Loucy (cell line): ENCODE results near the gene ZFP62.

ENCODE experiments used
- H2AFZ ChIP-seq: fragments of 200-600 bp; sonication (generic); 2 replicates; pipeline ENCODE4 v1.6.0; 2016; ENCODE audit warnings: antibody characterized with exemption, mild to moderate bottlenecking, low read length, moderate library complexity
- H3F3A ChIP-seq: fragments of 200-600 bp; 2 replicates; pipeline ENCODE4 v1.6.0; 2016; ENCODE audit warnings: antibody characterized with exemption, low read depth, mild to moderate bottlenecking
- H3K27me3 ChIP-seq: fragments of 200-600 bp; sonication (generic); 2 replicates; pipeline ENCODE4 v1.6.1; 2014; ENCODE audit warnings: low read length, mild to moderate bottlenecking; ENCODE audit not compliant: insufficient read depth, poor library complexity, severe bottlenecking
- H3K36me3 ChIP-seq: fragments of 200-600 bp; sonication (generic); 2 replicates; pipeline ENCODE4 v1.6.1; 2016; ENCODE audit warnings: low read length; ENCODE audit not compliant: insufficient read depth
- H3K4me1 ChIP-seq: fragments of 200-600 bp; sonication (generic); 2 replicates; pipeline ENCODE4 v1.5.1; 2014; ENCODE audit warnings: low read length, mild to moderate bottlenecking; ENCODE audit not compliant: insufficient read depth, poor library complexity, severe bottlenecking
- H3K4me2 ChIP-seq: fragments of 200-600 bp; sonication (generic); 2 replicates; pipeline ENCODE4 v1.6.0; 2014; ENCODE audit warnings: antibody characterized with exemption, low read length, low read depth, mild to moderate bottlenecking; ENCODE audit not compliant: poor library complexity, severe bottlenecking
- H3K4me3 ChIP-seq: fragments of 200-600 bp; sonication (generic); 2 replicates; pipeline ENCODE4 v1.5.1; 2014; ENCODE audit warnings: low read length, mild to moderate bottlenecking, mixed read lengths; ENCODE audit not compliant: poor library complexity, severe bottlenecking
- H3K79me2 ChIP-seq: fragments of 200-600 bp; sonication (generic); 2 replicates; pipeline ENCODE4 v1.6.1; 2014; ENCODE audit warnings: low read length; ENCODE audit not compliant: insufficient read depth
- H3K9ac ChIP-seq: fragments of 200-600 bp; sonication (generic); 2 replicates; pipeline ENCODE4 v1.6.0; 2014; ENCODE audit warnings: mild to moderate bottlenecking, low read depth, low read length, moderate library complexity; ENCODE audit not compliant: poor library complexity, severe bottlenecking
- H3K9me2 ChIP-seq: fragments of 200-600 bp; sonication (generic); replicated peaks from 2 replicates; pipeline ENCODE4 v1.6.1; 2016; ENCODE audit warnings: low read depth, low read length, mixed read lengths
- H3K9me3 ChIP-seq: fragments of 200-600 bp; sonication (generic); 2 replicates; pipeline ENCODE4 v1.6.1; 2014; ENCODE audit warnings: mild to moderate bottlenecking, antibody characterized with exemption, low read length, low read depth; ENCODE audit not compliant: insufficient read depth
- H4K20me1 ChIP-seq: fragments of 200-600 bp; sonication (generic); 2 replicates; pipeline ENCODE4 v1.6.0; 2014; ENCODE audit warnings: antibody characterized with exemption, low read length, mild to moderate bottlenecking; ENCODE audit not compliant: insufficient read depth, poor library complexity, severe bottlenecking
- EZH2phosphoT487 ChIP-seq: fragments of 200-600 bp; IDR thresholded peaks from 2 replicates; pipeline ENCODE4 v1.6.1; 2018; ENCODE audit warnings: antibody characterized with exemption, mild to moderate bottlenecking, moderate library complexity, borderline replicate concordance
- TF ChIP-seq, protein P1 (sequence below): fragments of 200-600 bp; sonication (generic); conservative IDR thresholded peaks from 2 replicates; pipeline ENCODE4 v1.5.1; 2014; ENCODE audit warnings: mild to moderate bottlenecking, antibody characterized with exemption, low read length

Gene ZFP62

DNA sequence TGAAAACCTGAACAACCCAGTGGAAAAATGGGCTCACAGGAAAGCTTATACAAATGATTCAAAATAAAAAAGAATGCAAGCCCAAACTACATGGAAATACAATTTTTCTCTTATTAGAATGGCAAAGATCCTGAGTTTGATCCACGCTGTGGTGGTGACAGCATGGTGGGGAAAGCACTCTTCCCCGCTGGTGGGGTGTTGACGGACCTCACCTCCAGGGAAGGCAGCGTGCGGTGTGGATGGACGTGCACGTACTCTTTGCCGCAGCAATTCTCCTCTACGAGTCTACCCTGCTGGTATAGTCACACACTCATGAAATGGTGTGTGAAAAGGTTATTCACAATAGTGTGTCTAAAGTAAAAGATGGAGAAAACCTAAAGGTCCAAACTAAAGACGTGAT, 5.9 kb upstream of the ZFP62 start:
- no peaks in the 10 kb centered on the region for H3K9me3 ChIP-seq
- H3K27me3 ChIP-seq, result no peaks in the 10 kb centered on the region
- no peaks in the 10 kb centered on the region for H3F3A ChIP-seq
- no peak overlapping the region for H3K9ac ChIP-seq
- H3K36me3 ChIP-seq, result no peaks in the 10 kb centered on the region
- no peak overlapping the region for H3K4me3 ChIP-seq
- H3K79me2 ChIP-seq, result no peaks in the 10 kb centered on the region
- H3K9me2 ChIP-seq, result no peaks in the 10 kb centered on the region
- H4K20me1 ChIP-seq, result no peaks in the 10 kb centered on the region
- H2AFZ ChIP-seq, result no peak overlapping the region
- no peaks in the 10 kb centered on the region for H3K4me1 ChIP-seq
- no peak overlapping the region for H3K4me2 ChIP-seq
- TF ChIP-seq EZH2phosphoT487, result no peak
- TF ChIP-seq, protein P1, sequence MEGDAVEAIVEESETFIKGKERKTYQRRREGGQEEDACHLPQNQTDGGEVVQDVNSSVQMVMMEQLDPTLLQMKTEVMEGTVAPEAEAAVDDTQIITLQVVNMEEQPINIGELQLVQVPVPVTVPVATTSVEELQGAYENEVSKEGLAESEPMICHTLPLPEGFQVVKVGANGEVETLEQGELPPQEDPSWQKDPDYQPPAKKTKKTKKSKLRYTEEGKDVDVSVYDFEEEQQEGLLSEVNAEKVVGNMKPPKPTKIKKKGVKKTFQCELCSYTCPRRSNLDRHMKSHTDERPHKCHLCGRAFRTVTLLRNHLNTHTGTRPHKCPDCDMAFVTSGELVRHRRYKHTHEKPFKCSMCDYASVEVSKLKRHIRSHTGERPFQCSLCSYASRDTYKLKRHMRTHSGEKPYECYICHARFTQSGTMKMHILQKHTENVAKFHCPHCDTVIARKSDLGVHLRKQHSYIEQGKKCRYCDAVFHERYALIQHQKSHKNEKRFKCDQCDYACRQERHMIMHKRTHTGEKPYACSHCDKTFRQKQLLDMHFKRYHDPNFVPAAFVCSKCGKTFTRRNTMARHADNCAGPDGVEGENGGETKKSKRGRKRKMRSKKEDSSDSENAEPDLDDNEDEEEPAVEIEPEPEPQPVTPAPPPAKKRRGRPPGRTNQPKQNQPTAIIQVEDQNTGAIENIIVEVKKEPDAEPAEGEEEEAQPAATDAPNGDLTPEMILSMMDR, result no peak

DNA sequence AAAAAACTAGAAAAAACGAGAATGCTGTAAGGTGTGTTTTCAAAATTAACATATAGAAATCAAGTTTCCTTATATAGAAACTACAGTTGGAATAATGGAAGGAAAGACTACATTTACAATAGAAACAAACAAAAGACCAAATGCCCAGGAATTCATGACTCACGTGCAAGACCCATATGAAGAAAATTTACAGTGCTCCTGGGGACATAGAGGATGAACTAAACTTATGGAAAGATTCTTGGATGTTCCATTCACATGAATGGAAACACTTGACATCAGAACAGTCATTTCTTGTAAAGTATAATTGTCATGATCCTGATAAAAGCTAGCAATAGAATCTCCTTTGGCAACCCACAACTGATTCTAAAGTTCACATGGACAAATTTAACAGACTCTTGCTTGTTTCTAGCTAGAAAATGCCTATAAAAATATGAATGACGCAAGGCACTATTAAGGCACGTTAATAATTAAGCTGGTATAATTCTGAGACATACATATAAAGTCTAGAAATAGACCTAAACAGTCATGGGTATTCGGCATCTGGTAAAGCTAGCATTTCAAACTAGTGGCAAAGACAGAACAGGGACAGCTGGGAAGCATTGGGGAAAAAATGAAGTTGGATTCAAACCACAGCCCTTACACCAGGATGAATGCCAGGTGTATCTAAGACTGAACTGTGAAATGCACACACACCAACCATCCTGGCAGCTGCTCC, 5.1 kb upstream of the ZFP62 start:
- no peaks in the 10 kb centered on the region for H4K20me1 ChIP-seq
- no peak for TF ChIP-seq EZH2phosphoT487
- TF ChIP-seq, protein P1, result no peak
- H3K4me1 ChIP-seq, result no peaks in the 10 kb centered on the region
- no peak overlapping the region for H3K4me2 ChIP-seq
- no peaks in the 10 kb centered on the region for H3K79me2 ChIP-seq
- H3K4me3 ChIP-seq, result no peak overlapping the region
- H3F3A ChIP-seq, result no peaks in the 10 kb centered on the region
- no peaks in the 10 kb centered on the region for H3K27me3 ChIP-seq
- H3K9ac ChIP-seq, result no peak overlapping the region
- no peaks in the 10 kb centered on the region for H3K36me3 ChIP-seq
- no peaks in the 10 kb centered on the region for H3K9me3 ChIP-seq
- H3K9me2 ChIP-seq, result no peaks in the 10 kb centered on the region
- H2AFZ ChIP-seq, result no peak overlapping the region

DNA sequence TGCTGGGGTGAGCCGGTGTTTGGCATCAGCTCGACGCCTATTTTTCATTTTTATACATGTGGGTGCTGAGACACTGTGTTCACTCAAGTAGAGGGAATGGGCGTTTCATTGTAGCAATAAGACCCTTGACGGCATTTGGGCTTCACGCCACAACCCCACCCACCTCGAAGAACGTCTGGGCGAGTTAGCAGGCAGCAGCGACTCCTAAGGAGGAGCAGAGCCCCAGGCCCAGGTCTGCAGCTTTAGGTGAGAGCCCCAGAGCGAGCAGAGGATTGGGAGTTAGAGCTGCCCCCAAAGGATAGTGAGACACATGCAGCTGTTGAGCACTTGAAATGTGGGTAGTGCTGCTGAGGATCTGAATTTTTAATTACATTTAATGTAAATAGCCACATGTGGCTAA, 1.6 kb upstream of the ZFP62 start:
- peaks cover 7% of the 10 kb centered on the region for H3K4me1 ChIP-seq
- no peak for TF ChIP-seq EZH2phosphoT487
- TF ChIP-seq, protein P1, result no peak
- H3K4me2 ChIP-seq, result no peak overlapping the region
- no peak overlapping the region for H3K4me3 ChIP-seq
- no peaks in the 10 kb centered on the region for H4K20me1 ChIP-seq
- no peaks in the 10 kb centered on the region for H3K27me3 ChIP-seq
- no peaks in the 10 kb centered on the region for H3F3A ChIP-seq
- H3K9me3 ChIP-seq, result no peaks in the 10 kb centered on the region
- no peaks in the 10 kb centered on the region for H3K36me3 ChIP-seq
- H3K9me2 ChIP-seq, result no peaks in the 10 kb centered on the region
- H3K79me2 ChIP-seq, result peaks cover 11% of the 10 kb centered on the region
- H2AFZ ChIP-seq, result no peak overlapping the region
- H3K9ac ChIP-seq, result no peak overlapping the region
